Thyroid gland (tissue), 4 donors: ENCODE data around the gene RCOR1.

ENCODE experiments used
- CTCF ChIP-seq, 6 experiments: fragments of 200-600 bp in 3 of 6; fragments of 450-650 bp in 3 of 6; sonication (generic) in 3 of 6; IDR thresholded peaks; one replicate each; pipeline ENCODE4 v1.5.1; 2016 to 2019; ENCODE audit warnings: antibody characterized with exemption in 6 of 6, mild to moderate bottlenecking in 2 of 6, inconsistent platforms in 1 of 6, moderate library complexity in 1 of 6
- POLR2A ChIP-seq, 2 donors: fragments of 450-650 bp; IDR thresholded peaks; one replicate each; pipeline ENCODE4 v1.6.1; 2017; ENCODE audit warnings: antibody characterized with exemption in 2 of 2, mild to moderate bottlenecking in 2 of 2, moderate library complexity in 1 of 2

DNA sequence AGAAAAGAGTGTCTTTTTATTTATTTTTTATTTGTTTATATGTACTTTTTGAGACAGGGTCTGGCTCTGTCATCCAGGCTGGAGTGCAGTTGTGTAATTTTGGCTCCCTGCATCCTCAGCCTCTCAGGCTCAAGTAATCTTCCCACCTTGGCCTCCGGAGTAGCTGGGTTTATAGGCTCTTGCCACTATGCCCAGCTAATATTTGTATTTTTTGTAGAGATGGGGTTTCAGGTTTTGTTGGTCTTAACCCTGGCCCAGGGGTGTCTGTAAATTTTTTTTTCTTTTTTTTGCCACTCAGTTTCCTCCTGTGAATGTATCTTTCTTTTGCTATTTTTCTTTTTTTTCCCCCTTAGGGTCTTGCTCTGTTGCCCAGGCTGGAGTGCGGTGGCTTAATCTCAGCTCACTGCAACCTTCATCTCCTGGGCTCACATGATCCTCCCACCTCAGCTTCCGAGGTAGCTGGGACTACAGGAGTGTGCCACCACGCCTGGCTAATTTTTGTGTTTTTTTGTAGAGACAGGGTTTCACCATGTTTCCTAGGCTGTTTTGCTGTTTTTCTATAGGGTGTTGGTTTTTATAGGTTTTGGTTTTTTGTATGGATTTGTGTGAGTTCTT, 11.0 kb downstream of the RCOR1 start:
- no peak for TF ChIP-seq CTCF (IDR thresholded peaks at IDR 0.05)
- no peak for TF ChIP-seq POLR2A (IDR thresholded peaks at IDR 0.05)
